A673 (cell line): ENCODE results near the gene MYLIP. TPM values are rescaled to one million over a fixed set of nuclear protein-coding genes. Genes with fewer than 3 reads are reported as not detected.

Experiments
- BruUV-seq: library from RNA; stranded (reverse); fragments of 400-500 nt; replicated peaks from 2 replicates; lab custom pipeline; 2021; lab: Mats Ljungman, UMichigan
- CTCF ChIA-PET: fragments of 300-600 bp; sonication (Branson Sonifier 250); formaldehyde crosslinking; loops from one replicate; lab custom pipeline; 2022; ENCODE audit warnings: antibody characterized with exemption; lab: Charles Lee
- POLR2A ChIA-PET: fragments of 300-600 bp; sonication (Branson Sonifier 250); formaldehyde crosslinking; loops from one replicate; lab custom pipeline; 2022; ENCODE audit warnings: antibody characterized with exemption; ENCODE audit not compliant: low non-redundant PET; lab: Charles Lee
- DNase-seq: peaks from one replicate; pipeline ENCODE4 v3.0.0-alpha.2; 2015; ENCODE audit warnings: low spot score
- H3K27ac ChIP-seq: fragments of 200-600 bp; sonication (generic); 2 replicates; pipeline ENCODE4 v1.5.1; 2016; ENCODE audit warnings: mixed run types, low read depth, mild to moderate bottlenecking, mixed read lengths, antibody characterized with exemption, low read length; ENCODE audit not compliant: poor library complexity, severe bottlenecking
- H3K27me3 ChIP-seq: fragments of 200-600 bp; sonication (generic); replicated peaks from 2 replicates; pipeline ENCODE4 v1.6.1; 2017; ENCODE audit warnings: mixed run types, low read depth, mild to moderate bottlenecking, mixed read lengths, antibody characterized with exemption, low read length; ENCODE audit not compliant: insufficient read depth, poor library complexity
- H3K36me3 ChIP-seq: fragments of 200-600 bp; sonication (generic); 2 replicates; pipeline ENCODE4 v1.6.1; 2016; ENCODE audit warnings: mixed run types, mild to moderate bottlenecking, mixed read lengths, antibody characterized with exemption, low read length; ENCODE audit not compliant: insufficient read depth, poor library complexity, severe bottlenecking
- H3K4me1 ChIP-seq: fragments of 200-600 bp; sonication (generic); 2 replicates; pipeline ENCODE4 v1.6.1; 2017; ENCODE audit warnings: mixed run types, mild to moderate bottlenecking, mixed read lengths, antibody characterized with exemption, low read length; ENCODE audit not compliant: insufficient read depth, poor library complexity, severe bottlenecking
- H3K4me3 ChIP-seq: fragments of 200-600 bp; sonication (generic); 2 replicates; pipeline ENCODE4 v1.5.1; 2016; ENCODE audit warnings: low read depth, mixed run types, mild to moderate bottlenecking, mixed read lengths, low read length; ENCODE audit not compliant: poor library complexity, severe bottlenecking
- H3K9me3 ChIP-seq: fragments of 200-600 bp; sonication (generic); 2 replicates; pipeline ENCODE4 v1.6.1; 2016; ENCODE audit warnings: mixed run types, low read depth, mild to moderate bottlenecking, mixed read lengths, antibody characterized with exemption, low read length; ENCODE audit not compliant: poor library complexity, severe bottlenecking
- CTCF ChIP-seq: fragments of 300-800, 200-600 bp; sonication (generic); conservative IDR thresholded peaks from 2 replicates; pipeline ENCODE4 v1.5.1; 2017; ENCODE audit warnings: low read depth, mild to moderate bottlenecking, antibody characterized with exemption, low read length, moderate library complexity, mixed read lengths
- EZH2 ChIP-seq: fragments of 200-600 bp; sonication (generic); IDR thresholded peaks from 2 replicates; pipeline ENCODE4 v1.6.1; 2017; ENCODE audit warnings: borderline replicate concordance, low read depth, mild to moderate bottlenecking, mixed read lengths, antibody characterized with exemption, low read length; ENCODE audit not compliant: poor library complexity, severe bottlenecking
- intact Hi-C: fragments of 100-400 bp; cut with micrococcal nuclease; formaldehyde crosslinking; loops from one replicate; pipeline ENCODE4 v1.10.0; 2022; ENCODE audit not compliant: unreplicated experiment
- total RNA-seq: library from RNA; stranded (reverse); gene quantifications from 2 replicates; pipeline ENCODE4 v1.2.3, GENCODE V29; 2021

MYLIP gene
- total RNA-seq, 1 experiment from 2014 or later, result 22.4 TPM

GRCh38 chr6:16157492-16157891 is 28.6 kb downstream of the MYLIP start:
- POLR2A ChIA-PET, result no interaction called here
- CTCF ChIA-PET, result interaction anchor here (1.2 kb wide), 1 partner anchor 25 kb away, joined by 3 read pairs; no protein-coding TSS in a partner anchor

GRCh38 chr6:16157909-16158308 is 29.0 kb downstream of the MYLIP start:
- Histone ChIP-seq H3K9me3 (no peaks in the 10 kb centered on the region), H3K27ac (no peak overlapping the region), H3K36me3 (no peaks in the 10 kb centered on the region), H3K27me3 (no peaks in the 10 kb centered on the region), H3K4me3 (no peak overlapping the region), H3K4me1 (peaks cover 16% of the 10 kb centered on the region)
- ChIA-PET CTCF (interaction anchor here (1.2 kb wide), 1 partner anchor 25 kb away, joined by 3 read pairs; no protein-coding TSS in a partner anchor), POLR2A (interaction anchor here (0.6 kb wide), 1 partner anchor 29 kb away, joined by 5 read pairs; the partner anchor contains the start of gene MYLIP)
- intact Hi-C loops, result no loop called here
- TF ChIP-seq EZH2, result no peak
- TF ChIP-seq CTCF, result no peak
- BruUV-seq, result no TSS peak
- DNase-seq, result peak; percentile 75

More at GRCh38 chr6:16157492-16157891, 28.6 kb downstream of the MYLIP start:
- Histone ChIP-seq H3K9me3 (no peaks in the 10 kb centered on the region), H3K27ac (no peak overlapping the region), H3K27me3 (no peaks in the 10 kb centered on the region), H3K4me3 (no peak overlapping the region), H3K4me1 (peaks cover 16% of the 10 kb centered on the region), H3K36me3 (peaks cover 2% of the 10 kb centered on the region)
- peak; percentile 25 for DNase-seq
- TF ChIP-seq EZH2 (no peak), CTCF (no peak)
- BruUV-seq, result no TSS peak
- intact Hi-C loops, result no loop called here

GRCh38 chr6:16158943-16159557 is 30.2 kb downstream of the MYLIP start:
- Histone ChIP-seq H3K27me3 (no peaks in the 10 kb centered on the region), H3K4me3 (no peak overlapping the region), H3K27ac (no peak overlapping the region), H3K4me1 (peaks cover 23% of the 10 kb centered on the region), H3K9me3 (no peaks in the 10 kb centered on the region), H3K36me3 (no peaks in the 10 kb centered on the region)
- no peak for DNase-seq
- intact Hi-C loops, result no loop called here
- TF ChIP-seq EZH2 (no peak), CTCF (no peak)
- POLR2A ChIA-PET, result no interaction called here
- CTCF ChIA-PET, result no interaction called here
- no TSS peak for BruUV-seq
